Activated T-cell treated with anti-CD3 and anti-CD28 coated beads, Interleukin-2, amount 50 U/mL, for 48 hours (primary cell): ENCODE results near the gene SRGAP1.
"Not testable (repeated sequence)": the region's sequence is repeated elsewhere in the genome, so short reads cannot be mapped to it uniquely, and the experiment has no call there.

ENCODE experiments used
- DNase-seq, 2 experiments: peaks; one replicate each; pipeline ENCODE4 v3.0.0-alpha.2; 2020

Gene SRGAP1

GRCh38 chr12:64063121-64063520 is 218.6 kb downstream of the SRGAP1 start:
- no peak for DNase-seq

- DNase-seq = no peak
Observed at GRCh38 chr12:64064240-64064639, 219.7 kb downstream of the SRGAP1 start.

DNA sequence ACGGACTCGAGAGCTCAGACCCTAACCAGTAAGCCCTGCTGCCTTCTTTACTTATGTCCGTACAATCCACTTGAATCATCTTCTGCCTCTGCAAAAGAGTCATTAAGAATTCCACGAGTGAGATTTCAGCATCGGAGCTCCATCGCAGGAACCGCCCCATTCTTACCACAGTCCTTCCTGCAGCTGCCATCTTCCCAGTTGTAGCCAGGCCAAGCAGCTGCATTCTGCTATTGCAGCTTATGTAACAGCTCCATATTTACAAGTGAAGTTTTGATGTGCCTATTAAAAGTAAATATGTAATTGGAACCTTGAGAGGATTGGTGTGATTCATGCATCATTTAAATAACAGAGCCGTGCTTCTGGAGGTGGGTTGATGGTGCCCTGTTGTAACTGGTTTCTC is 220.2 kb downstream of the SRGAP1 start:
- no peak for DNase-seq

GRCh38 chr12:64065881-64066451 is 221.5 kb downstream of the SRGAP1 start:
- DNase-seq = no peak

DNA sequence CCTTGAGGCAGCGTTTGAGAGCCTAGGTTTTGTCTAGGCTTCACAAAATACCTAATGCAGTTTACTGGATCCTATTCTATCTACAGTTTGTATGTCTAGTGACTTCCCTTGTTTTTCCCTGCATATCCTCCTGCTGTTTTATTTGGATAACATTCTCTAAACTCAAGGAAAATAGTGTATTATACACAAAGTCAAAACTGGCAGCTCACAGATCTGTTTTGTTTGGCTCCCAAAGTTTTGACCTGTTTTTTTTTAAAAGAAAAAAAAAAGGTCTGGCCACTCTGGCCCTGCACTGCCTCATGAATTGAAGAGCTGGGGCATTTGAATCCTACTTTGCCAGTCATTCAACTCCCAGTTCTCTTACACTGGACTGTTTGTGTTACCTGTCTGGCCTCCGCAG is 222.3 kb downstream of the SRGAP1 start:
- no peak for DNase-seq

GRCh38 chr12:64070454-64070853 is 226.0 kb downstream of the SRGAP1 start:
- DNase-seq = no peak

GRCh38 chr12:64072916-64073575 is 228.5 kb downstream of the SRGAP1 start:
- no peak for DNase-seq

GRCh38 chr12:64076565-64076964 is 232.1 kb downstream of the SRGAP1 start:
- DNase-seq = not testable (repeated sequence)

GRCh38 chr12:64077922-64078321 is 233.4 kb downstream of the SRGAP1 start:
- no peak for DNase-seq

GRCh38 chr12:64080319-64081007 is 236.0 kb downstream of the SRGAP1 start:
- DNase-seq = no peak

GRCh38 chr12:64081008-64081404 is 236.5 kb downstream of the SRGAP1 start:
- no peak for DNase-seq

GRCh38 chr12:64082116-64082515 is 237.6 kb downstream of the SRGAP1 start:
- DNase-seq = no peak

GRCh38 chr12:64082866-64083268 is 238.4 kb downstream of the SRGAP1 start:
- no peak for DNase-seq

DNA sequence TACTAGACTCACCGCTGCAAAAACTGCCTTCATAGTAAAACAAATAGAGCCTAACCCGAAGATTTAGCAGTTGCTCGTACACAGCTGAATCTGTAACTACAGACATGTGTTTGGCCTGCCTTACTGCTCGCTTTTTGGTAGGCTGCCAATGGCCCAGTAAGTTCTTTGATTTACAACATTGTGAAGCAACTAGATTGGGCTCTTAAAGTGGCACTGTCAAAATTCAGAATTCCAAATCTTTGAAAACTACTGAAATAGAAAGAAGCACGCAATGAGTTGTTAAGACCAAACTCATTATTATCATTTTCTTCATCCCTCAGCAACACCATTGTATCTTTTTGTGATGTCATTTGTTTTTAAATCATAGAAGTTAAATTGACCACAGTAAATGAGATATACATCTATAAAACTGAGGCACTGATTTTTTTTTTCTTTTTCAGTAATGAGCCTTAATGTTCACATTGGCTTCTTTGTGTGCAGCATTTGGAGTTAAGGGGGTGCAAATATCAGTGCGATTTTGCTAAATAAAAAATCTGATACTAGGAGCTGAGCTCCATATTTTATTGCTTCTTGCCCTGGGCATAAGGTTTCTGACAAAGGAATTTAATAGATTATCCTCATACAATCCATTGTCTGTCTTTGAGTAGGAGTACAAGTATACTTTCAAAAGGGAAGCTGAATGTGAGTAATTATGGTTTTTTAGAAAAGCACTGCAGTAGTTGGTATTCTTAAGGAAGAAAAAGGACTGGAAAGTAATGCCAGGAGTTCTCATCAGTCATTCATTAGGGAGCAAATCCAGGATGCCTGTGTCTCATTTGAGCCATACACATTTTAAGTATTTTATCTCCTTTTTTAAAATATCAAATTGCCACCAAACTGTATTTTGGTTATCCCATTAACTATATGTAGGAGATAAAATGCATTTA is 239.0 kb downstream of the SRGAP1 start:
- DNase-seq = no peak

DNA sequence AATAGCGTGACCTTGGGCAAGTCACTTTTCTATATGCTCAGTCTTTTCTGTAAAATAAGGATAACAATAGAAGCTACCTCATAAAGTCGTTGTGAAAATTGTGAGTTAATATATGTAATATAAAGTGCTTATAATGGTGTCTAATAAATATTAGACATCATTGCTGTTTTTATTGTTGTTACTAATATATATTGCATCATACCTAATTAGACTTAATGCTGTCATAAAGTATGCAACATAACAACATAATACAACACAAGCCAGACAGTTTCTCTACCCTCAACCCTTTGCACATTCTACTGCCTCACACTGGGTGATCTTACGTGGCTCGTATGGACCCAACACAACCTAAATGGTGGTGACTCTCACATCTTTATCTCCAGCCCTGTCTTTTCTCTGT is 240.7 kb downstream of the SRGAP1 start:
- no peak for DNase-seq

- no peak for DNase-seq
Observed at GRCh38 chr12:64085996-64086395, 241.5 kb downstream of the SRGAP1 start.

- DNase-seq = no peak
Observed at GRCh38 chr12:64086946-64087345, 242.4 kb downstream of the SRGAP1 start.

DNA sequence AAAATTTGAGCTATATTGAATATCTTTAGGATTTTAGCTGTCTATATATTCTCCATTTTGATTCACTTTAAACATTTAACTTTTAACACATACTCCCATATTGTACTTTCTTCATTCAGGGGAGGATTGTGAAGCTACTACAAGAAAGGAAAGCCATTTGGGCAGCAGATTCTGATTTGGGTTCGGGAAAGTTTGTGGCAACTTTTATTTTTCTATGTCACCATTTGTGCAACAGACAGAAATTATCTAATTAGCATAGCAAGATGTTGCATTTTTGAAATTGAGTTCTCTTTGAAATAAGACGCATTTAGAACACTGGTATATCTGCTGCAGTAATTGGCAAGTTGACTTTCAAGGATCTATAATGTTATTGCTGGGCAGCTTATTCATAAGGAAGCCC is 243.3 kb downstream of the SRGAP1 start:
- DNase-seq = no peak

DNA sequence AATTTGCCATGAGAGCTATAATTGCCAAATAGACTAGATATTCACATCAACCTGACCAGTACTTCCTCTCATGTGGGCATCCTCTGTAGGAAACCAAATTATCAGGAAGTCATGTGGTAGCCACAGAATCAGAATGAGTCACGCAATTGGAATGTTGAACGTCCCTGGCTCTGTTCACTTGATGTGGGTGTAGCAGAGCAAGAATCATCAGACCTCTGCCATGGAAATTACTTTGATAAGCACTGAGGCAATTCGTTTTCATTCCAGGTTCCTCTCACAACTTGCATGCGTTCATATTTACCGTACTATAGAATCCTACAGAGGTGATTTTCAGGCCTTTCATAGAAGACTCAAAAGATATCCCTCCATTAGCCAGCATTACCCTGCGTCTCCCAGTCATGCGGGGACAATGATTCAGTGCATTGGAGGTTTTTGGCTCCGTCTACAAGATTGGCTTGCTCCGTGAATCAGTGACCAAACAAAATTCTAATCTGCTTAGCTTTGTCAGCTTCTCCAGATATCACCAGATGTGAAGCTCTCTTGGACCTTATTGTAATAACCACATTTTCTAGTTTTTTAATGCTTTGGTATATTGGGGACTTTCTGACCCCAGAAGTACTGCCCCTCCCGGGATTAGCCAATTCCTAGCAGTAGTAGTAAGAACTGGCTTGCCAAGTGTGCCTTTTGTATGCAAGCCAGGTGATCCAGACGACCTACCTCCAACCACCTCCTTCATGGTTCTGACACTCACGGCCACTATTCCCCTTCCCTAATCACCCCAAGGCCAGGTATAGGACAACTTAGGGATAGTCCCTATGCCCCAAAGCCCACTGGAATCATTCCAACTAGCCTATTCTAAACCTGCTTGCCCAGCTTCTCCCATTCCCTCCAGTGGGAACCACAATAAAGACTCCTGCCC is 244.2 kb downstream of the SRGAP1 start:
- DNase-seq = no peak

DNA sequence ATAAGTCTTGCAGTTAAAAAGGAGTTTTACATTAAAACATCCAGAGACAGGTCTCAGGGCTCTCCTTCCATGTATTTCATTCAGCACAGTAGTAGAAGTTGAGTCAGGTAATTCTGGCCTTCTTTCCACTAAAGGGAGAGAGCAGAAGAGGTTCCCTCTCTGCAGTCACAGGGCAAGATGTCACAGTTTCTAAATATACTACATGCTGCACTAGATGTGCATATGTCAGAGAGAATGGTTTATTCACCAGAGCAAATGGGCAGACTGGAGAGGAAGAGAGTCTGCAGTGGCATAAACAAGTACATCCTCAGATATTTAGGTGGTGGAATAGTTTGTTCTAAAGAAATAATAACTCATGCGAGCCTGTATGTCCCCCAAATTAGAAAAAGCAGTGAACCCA is 245.5 kb downstream of the SRGAP1 start:
- no peak for DNase-seq

DNA sequence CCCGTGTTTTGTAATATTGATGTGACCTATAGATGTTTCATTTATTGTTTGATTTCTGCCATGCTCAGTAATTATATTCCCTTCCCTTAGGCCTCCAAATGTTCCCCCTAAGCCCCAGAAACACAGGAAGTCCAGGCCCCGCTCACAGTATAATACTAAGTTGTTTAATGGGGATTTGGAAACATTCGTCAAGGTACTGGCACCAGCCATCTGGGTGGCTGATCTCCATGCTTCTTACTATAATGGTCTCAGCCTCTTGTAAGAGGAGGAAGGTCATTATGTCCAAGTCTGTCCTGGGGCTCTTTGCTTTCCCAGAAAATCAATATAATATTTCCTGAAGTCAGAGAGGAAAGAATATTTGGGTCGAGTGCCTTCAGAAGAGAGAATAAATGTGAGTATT is 246.7 kb downstream of the SRGAP1 start:
- DNase-seq = no peak

DNA sequence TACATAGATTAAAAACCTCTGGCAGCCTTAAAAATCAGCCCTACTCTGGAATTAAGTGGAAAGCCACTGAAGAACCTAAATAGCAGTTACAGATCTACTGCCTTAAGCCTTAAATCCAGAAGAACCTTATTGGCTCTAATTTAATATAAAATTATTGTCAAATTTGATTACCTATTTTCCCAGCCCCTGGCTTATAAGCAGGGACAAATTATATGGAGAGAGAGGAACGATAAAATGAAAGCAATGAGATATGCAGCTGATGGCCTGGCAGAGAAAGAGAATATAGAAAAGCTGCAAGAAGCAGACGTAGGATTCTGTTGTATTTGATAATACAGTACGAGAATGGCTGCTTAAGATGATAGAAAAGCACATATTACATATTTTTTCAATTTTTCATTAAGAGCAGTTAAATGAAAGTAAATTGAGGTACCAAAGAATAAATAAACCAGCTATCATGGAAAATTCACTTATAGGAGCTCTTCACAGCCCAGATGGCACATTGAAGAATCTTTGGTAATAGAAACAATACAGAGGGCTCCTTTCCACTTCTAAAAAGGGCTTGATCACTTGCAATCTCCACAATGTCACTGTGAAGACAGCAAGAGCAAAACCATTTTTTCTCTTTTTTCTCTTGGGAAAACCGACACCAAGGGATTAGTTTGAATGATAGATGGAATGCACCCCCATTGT is 248.2 kb downstream of the SRGAP1 start:
- no peak for DNase-seq
